Measurements from ENCODE around the gene PAGR1. TPM values are rescaled to one million over a fixed set of nuclear protein-coding genes. Genes with fewer than 3 reads are reported as not detected.
"Not testable (repeated sequence)": the region's sequence is repeated elsewhere in the genome, so short reads cannot be mapped to it uniquely, and the experiment has no call there.

PAGR1 gene
- total RNA-seq, 4 donors from 2014 or later = 28.0 to 33.5 (median 32.1) TPM

DNA sequence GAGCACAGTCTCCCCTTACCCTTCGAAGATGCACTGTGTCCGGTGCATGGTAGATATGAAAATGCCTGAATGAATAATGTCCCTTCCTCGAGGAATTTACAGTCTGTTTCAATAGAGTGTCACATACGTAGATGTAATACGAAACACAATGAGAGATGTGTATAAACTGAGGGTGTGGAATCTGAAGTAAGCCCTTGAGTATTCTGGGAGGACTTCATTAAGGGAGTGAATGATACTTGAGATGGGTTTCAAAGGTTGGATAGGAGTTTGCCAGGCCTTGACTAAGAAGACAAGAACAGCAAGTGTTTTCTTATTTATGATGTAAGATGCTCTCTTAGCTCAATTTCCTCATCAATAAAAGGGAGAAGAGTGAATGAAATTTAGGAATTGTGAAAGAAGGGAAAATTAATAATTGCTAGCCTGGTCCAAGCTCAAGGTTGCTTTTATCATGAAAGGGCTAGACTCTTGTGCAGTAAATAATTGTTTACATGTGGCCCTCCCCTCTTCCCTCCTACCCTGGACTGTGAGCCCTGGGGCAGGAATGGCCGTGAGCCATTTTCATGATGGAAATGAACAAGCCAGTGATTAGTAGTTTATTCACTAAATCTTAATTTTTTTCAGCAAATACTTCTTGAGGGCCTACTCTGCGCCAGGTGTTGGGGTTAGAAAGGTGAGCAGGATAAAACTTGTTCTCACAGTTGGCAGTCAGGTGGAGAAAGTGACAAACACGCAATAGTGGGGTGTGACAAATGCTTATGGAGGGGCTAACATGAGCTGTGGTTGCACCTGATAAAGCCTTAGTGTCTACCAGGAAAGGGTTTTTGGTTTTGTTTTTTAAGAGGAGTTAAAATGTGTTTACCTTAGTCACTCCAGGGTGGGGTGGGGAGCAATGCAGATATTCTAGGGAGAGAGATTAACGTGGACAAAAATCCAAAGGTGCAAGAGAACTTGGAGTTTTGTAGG lies 23.8 kb upstream of the PAGR1 start:
- no peak overlapping the region for H3K4me3 ChIP-seq (ENCODE audit: low read depth, poor library complexity, severe bottlenecking)
- TF ChIP-seq POLR2A (IDR thresholded peaks at IDR 0.05) = no peak
- TF ChIP-seq, protein P1, sequence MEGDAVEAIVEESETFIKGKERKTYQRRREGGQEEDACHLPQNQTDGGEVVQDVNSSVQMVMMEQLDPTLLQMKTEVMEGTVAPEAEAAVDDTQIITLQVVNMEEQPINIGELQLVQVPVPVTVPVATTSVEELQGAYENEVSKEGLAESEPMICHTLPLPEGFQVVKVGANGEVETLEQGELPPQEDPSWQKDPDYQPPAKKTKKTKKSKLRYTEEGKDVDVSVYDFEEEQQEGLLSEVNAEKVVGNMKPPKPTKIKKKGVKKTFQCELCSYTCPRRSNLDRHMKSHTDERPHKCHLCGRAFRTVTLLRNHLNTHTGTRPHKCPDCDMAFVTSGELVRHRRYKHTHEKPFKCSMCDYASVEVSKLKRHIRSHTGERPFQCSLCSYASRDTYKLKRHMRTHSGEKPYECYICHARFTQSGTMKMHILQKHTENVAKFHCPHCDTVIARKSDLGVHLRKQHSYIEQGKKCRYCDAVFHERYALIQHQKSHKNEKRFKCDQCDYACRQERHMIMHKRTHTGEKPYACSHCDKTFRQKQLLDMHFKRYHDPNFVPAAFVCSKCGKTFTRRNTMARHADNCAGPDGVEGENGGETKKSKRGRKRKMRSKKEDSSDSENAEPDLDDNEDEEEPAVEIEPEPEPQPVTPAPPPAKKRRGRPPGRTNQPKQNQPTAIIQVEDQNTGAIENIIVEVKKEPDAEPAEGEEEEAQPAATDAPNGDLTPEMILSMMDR (IDR thresholded peaks at IDR 0.05) = no peak
- 49 to 54% methylated on average over 9 of the region's 9 CpGs for WGBS, 2 donors
- intact Hi-C loops (cut with DNase I; ENCODE audit: low total_unique reads) = no loop called here
- no peak for DNase-seq (ENCODE audit: low spot score in 2 of 2)

DNA sequence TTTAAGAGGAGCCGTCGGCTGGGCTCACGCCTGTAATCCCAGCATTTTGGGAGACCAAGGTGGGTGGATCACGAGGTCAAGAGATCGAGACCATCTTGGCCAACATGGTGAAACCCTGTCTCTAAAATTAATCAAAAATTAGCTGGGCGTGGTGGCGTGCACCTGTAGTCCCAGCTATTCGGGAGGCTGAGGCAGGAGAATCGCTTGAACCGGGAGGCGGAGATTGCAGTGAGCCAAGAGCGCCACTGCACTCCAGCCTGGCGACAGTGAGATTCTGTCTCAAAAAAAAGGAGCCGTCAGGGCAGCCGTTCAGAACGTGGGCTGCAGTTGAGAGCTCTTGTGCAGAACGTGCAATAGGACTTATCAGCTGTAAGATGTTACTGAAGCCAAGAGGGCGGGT lies 22.8 kb upstream of the PAGR1 start:
- intact Hi-C loops (cut with DNase I; ENCODE audit: low total_unique reads); DNase-seq (ENCODE audit: low spot score in 2 of 2); H3K4me3 ChIP-seq (ENCODE audit: low read depth, poor library complexity, severe bottlenecking): not testable (repeated sequence)
- WGBS, 2 donors = 87 to 91% methylated on average over 18 of the region's 18 CpGs

GRCh38 chr16:29794231-29794710 lies 21.7 kb upstream of the PAGR1 start:
- DNase-seq (ENCODE audit: low spot score in 2 of 2) = no peak
- intact Hi-C loops (cut with DNase I; ENCODE audit: low total_unique reads) = no loop called here
- WGBS, 2 donors = 97 to 99% methylated on average over 3 of the region's 3 CpGs
- no peak overlapping the region for H3K4me3 ChIP-seq (ENCODE audit: low read depth, poor library complexity, severe bottlenecking)
- TF ChIP-seq, protein P1 (IDR thresholded peaks at IDR 0.05) = no peak
- TF ChIP-seq POLR2A (IDR thresholded peaks at IDR 0.05) = no peak

DNA sequence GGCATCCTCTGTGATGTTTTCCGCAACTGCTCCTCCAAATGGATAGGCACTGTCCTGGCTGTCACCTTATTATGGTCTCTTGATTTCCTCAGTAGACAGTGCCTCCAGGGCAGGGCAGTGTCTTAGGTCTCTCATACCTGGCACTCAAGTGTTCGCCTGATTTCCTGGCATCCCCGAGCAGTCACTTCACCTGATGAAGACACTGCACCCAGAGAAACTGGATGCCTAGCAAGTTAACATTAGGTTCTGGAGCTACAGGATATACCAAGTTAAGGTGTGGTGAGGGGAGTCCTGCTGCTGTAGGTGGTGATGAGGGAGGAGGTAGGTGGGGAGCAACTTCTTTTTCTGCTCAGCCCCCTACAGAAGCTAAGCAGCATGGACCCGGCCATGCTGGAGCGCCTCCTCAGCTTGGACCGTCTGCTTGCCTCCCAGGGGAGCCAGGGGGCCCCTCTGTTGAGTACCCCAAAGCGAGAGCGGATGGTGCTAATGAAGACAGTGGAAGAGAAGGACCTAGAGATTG lies 13.5 kb upstream of the PAGR1 start:
- intact Hi-C loops (cut with DNase I; ENCODE audit: low total_unique reads) = no loop called here
- no peak for DNase-seq (ENCODE audit: low spot score in 2 of 2)
- WGBS, 2 donors = 83 to 88% methylated on average over 8 of the region's 8 CpGs

GRCh38 chr16:29804020-29804419 lies 11.9 kb upstream of the PAGR1 start:
- H3K4me3 ChIP-seq (ENCODE audit: low read depth, poor library complexity, severe bottlenecking) = no peak overlapping the region
- no peak for DNase-seq (ENCODE audit: low spot score in 2 of 2)
- TF ChIP-seq, protein P1 (IDR thresholded peaks at IDR 0.05) = no peak
- TF ChIP-seq POLR2A (IDR thresholded peaks at IDR 0.05) = no peak
- WGBS, 2 donors = 68 to 73% methylated on average over 8 of the region's 8 CpGs
- intact Hi-C loops (cut with DNase I; ENCODE audit: low total_unique reads) = no loop called here

More for the DNA sequence above, 13.5 kb upstream of the PAGR1 start:
- H3K4me3 ChIP-seq (ENCODE audit: low read depth, poor library complexity, severe bottlenecking) = no peak overlapping the region
- TF ChIP-seq, protein P1 (IDR thresholded peaks at IDR 0.05) = no peak
- TF ChIP-seq POLR2A (IDR thresholded peaks at IDR 0.05) = no peak

Measured in lower leg skin (tissue), 4 donors.